HG02885 (cell line): Measurements from ENCODE around the gene STARD10.

Experiments used
- ATAC-seq: cut with Tn5 transposase; IDR thresholded peaks from one replicate; pipeline ENCODE4 v1.9.1; 2021; ENCODE audit warnings: mild to moderate bottlenecking; ENCODE audit not compliant: unreplicated experiment, poor library complexity

The STARD10 gene

GRCh38 chr11:72750556-72751115 lies 43.2 kb downstream of the STARD10 start:
- ATAC-seq, result no peak

- no peak for ATAC-seq
Observed at GRCh38 chr11:72750086-72750485, 43.8 kb downstream of the STARD10 start.

GRCh38 chr11:72747289-72747855 lies 46.5 kb downstream of the STARD10 start:
- no peak for ATAC-seq

GRCh38 chr11:72746821-72747220 lies 47.0 kb downstream of the STARD10 start:
- no peak for ATAC-seq

- ATAC-seq, result no peak
Observed at GRCh38 chr11:72745925-72746550, 47.8 kb downstream of the STARD10 start.

- no peak for ATAC-seq
Observed at GRCh38 chr11:72745511-72745910, 48.3 kb downstream of the STARD10 start.

- no peak for ATAC-seq
Observed at GRCh38 chr11:72744474-72744873, 49.4 kb downstream of the STARD10 start.

GRCh38 chr11:72743321-72744221 lies 50.3 kb downstream of the STARD10 start:
- ATAC-seq, result peak; percentile 56

- no peak for ATAC-seq
Observed at GRCh38 chr11:72742513-72743320, 51.1 kb downstream of the STARD10 start.

GRCh38 chr11:72741849-72742512 lies 51.9 kb downstream of the STARD10 start:
- ATAC-seq, result no peak

- ATAC-seq, result no peak
Observed at GRCh38 chr11:72741429-72741833, 52.4 kb downstream of the STARD10 start.

- ATAC-seq, result no peak
Observed at GRCh38 chr11:72740562-72741428, 53.1 kb downstream of the STARD10 start.

- no peak for ATAC-seq
Observed at GRCh38 chr11:72740060-72740424, 53.8 kb downstream of the STARD10 start.

- no peak for ATAC-seq
Observed at GRCh38 chr11:72739240-72740059, 54.4 kb downstream of the STARD10 start.

- ATAC-seq, result no peak
Observed at GRCh38 chr11:72738199-72739141, 55.4 kb downstream of the STARD10 start.

- no peak for ATAC-seq
Observed at GRCh38 chr11:72737336-72737735, 56.5 kb downstream of the STARD10 start.
